ENCODE measurements around the gene ASTN2.
A peak's percentile ranks its signal among the peaks of the same experiment; 100 is the strongest.

The ASTN2 gene

GRCh38 chr9:116687754-116688135, 727.1 kb downstream of the ASTN2 start:
- peak overlapping the region; percentile 81 for H3K4me3 ChIP-seq (ENCODE audit: low read length)
- DNase-seq (ENCODE audit: low read depth) = no peak
- no peak for TF ChIP-seq CTCF (conservative IDR thresholded peaks at IDR 0.05; ENCODE audit: low read depth, low read length)

DNA sequence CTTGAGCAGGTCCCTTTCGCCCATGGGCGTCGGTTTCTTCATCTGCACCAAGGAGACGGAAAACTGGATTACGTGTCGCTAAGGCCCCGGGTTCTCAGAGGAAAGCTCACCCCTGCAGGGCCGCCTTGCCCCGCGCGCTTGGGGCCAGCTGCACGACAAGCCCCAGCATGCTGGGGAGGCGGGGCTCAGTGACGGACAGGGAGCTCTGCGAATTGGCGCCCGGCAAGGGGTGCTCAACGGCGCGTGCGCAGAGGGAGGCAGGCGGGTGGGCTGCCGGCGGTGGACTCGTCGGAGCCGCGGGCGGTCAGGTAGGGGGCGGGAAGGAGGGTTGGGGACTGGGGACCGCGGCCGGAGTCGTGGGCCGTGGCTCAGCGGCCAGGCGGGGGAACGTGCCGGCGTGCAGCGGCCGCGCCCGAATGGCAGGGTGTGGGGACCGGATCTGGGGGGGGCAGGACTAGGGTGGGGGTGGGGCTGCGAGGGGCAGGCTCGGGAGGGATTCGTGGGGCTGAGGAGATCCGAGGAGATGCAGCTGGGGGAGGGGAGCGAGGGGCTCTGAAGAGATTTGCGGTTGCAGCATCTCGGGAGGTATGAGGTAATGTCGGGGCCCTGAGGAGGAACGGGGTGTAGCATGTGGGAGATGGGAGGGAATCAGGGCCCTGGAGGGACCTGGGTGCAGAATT, 727.6 kb downstream of the ASTN2 start, which contains the start of gene TRIM32:
TSS of gene TRIM32 (plus strand) at position 232 of the 680 bp plus-strand sequence. CDS start 10,438 bp downstream, outside the sequence.
- DNase-seq (ENCODE audit: low read depth) = peak; percentile 52
- peak within 1 kb of the TSS; percentile 81 for H3K4me3 ChIP-seq (ENCODE audit: low read length)
- TF ChIP-seq CTCF (conservative IDR thresholded peaks at IDR 0.05; ENCODE audit: low read depth, low read length) = no peak

DNA sequence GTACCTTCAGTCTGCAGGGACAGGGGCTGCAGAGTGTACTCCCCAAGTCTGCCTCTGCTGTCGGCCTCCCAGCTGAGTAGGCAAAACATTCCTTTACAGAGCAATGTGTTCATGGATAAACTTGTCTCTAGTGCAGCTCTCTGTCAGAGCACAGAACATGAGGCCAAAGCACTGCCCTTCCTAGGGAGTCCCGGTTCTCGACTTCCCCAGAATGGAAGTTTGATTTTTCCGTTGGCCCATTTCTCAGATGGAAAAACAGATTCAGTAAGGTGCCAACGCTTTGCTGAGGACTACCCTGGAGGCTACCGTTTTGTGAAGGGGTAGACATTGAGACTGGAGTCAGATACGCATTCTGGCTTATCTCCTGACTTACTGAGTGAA, 728.2 kb downstream of the ASTN2 start:
- peak overlapping the region; percentile 81 for H3K4me3 ChIP-seq (ENCODE audit: low read length)
- TF ChIP-seq CTCF (conservative IDR thresholded peaks at IDR 0.05; ENCODE audit: low read depth, low read length) = no peak
- DNase-seq (ENCODE audit: low read depth) = no peak

DNA sequence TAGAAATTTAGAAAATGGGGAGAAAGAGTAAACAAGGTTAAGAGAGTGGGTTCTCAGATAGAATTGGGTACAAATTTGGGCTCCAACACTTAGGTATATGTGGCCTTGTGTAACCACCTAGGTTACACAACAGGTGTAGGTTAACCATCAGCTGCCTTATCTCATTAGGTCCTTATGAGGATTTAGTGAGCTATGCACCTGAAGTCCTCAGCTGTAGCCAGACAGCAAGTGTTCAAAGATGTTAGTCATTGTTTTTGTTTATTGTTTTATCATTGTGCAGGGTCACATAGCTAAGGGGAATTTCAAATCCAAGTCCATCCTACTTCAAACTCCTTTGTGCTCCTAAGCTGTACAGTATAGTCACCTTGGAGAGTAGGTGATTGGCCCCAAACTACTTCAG, 728.7 kb downstream of the ASTN2 start:
- TF ChIP-seq CTCF (conservative IDR thresholded peaks at IDR 0.05; ENCODE audit: low read depth, low read length) = no peak
- DNase-seq (ENCODE audit: low read depth) = no peak
- H3K4me3 ChIP-seq (ENCODE audit: low read length) = no peak overlapping the region

GRCh38 chr9:116685166-116685565, 729.7 kb downstream of the ASTN2 start:
- H3K4me3 ChIP-seq (ENCODE audit: low read length) = no peak overlapping the region
- DNase-seq (ENCODE audit: low read depth) = no peak
- TF ChIP-seq CTCF (conservative IDR thresholded peaks at IDR 0.05; ENCODE audit: low read depth, low read length) = no peak

DNA sequence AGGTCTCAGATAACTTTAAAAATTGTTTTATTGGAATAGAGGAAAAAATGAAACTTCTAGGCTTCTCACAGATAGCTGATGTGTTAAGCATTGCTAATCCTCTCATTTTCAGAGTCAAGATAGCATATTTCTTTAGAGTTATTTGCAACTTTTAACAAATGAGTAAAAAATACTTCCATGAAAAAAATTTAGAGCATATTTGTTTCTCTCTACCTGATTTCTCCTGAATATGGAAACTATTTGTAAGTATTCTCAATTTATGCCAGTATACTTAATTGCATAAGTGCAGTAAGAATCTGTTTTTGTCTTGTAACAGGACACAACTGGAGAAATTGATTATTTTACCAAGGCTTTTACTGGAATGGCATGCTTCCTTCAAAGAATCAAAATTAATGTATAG, 731.3 kb downstream of the ASTN2 start:
- TF ChIP-seq CTCF (conservative IDR thresholded peaks at IDR 0.05; ENCODE audit: low read depth, low read length) = no peak
- no peak overlapping the region for H3K4me3 ChIP-seq (ENCODE audit: low read length)
- no peak for DNase-seq (ENCODE audit: low read depth)

GRCh38 chr9:116674210-116674980, 740.5 kb downstream of the ASTN2 start:
- TF ChIP-seq CTCF (conservative IDR thresholded peaks at IDR 0.05; ENCODE audit: low read depth, low read length) = no peak
- no peak overlapping the region for H3K4me3 ChIP-seq (ENCODE audit: low read length)
- no peak for DNase-seq (ENCODE audit: low read depth)

Data from retinal pigment epithelial cell (primary cell).